ENCODE results near the gene C1orf87.
"Not testable (repeated sequence)": the region's sequence is repeated elsewhere in the genome, so short reads cannot be mapped to it uniquely, and the experiment has no call there.

Gene C1orf87

GRCh38 chr1:59972216-59972927 is 101.2 kb downstream of the C1orf87 start:
- no peak for TF ChIP-seq CTCF (IDR thresholded peaks at IDR 0.05; ENCODE audit: insufficient read depth, low read length, poor library complexity, severe bottlenecking)
- H3K4me3 ChIP-seq (replicated peaks; ENCODE audit: low read depth, low read length), result no peak overlapping the region
- DNase-seq (ENCODE audit: extremely low read depth, insufficient read length), result no peak
- no peaks in the 10 kb centered on the region; the same call in 1 of the 2 replicates for H3K27me3 ChIP-seq (replicated peaks; ENCODE audit: control insufficient read depth, insufficient read depth, low read length)
- no peaks in the 10 kb centered on the region for H3K36me3 ChIP-seq (ENCODE audit: control insufficient read depth, insufficient read depth, low read length)

- DNase-seq (ENCODE audit: extremely low read depth, insufficient read length), result peak; percentile 14
- Histone ChIP-seq H3K4me3 (replicated peaks; ENCODE audit: low read depth, low read length) (no peak overlapping the region), H3K27me3 (replicated peaks; ENCODE audit: control insufficient read depth, insufficient read depth, low read length) (no peaks in the 10 kb centered on the region; the same call in 1 of the 2 replicates), H3K36me3 (ENCODE audit: control insufficient read depth, insufficient read depth, low read length) (no peaks in the 10 kb centered on the region)
- TF ChIP-seq CTCF (IDR thresholded peaks at IDR 0.05; ENCODE audit: insufficient read depth, low read length, poor library complexity, severe bottlenecking), result peak; percentile 88
Measured at GRCh38 chr1:59971464-59971911, 102.1 kb downstream of the C1orf87 start.

GRCh38 chr1:59969542-59970175 is 103.9 kb downstream of the C1orf87 start:
- H3K4me3 ChIP-seq (replicated peaks; ENCODE audit: low read depth, low read length); H3K36me3 ChIP-seq (ENCODE audit: control insufficient read depth, insufficient read depth, low read length); H3K27me3 ChIP-seq (replicated peaks; ENCODE audit: control insufficient read depth, insufficient read depth, low read length); DNase-seq (ENCODE audit: extremely low read depth, insufficient read length): not testable (repeated sequence)

- DNase-seq (ENCODE audit: extremely low read depth, insufficient read length); H3K4me3 ChIP-seq (replicated peaks; ENCODE audit: low read depth, low read length); H3K27me3 ChIP-seq (replicated peaks; ENCODE audit: control insufficient read depth, insufficient read depth, low read length); H3K36me3 ChIP-seq (ENCODE audit: control insufficient read depth, insufficient read depth, low read length): not testable (repeated sequence)
Measured at GRCh38 chr1:59968746-59969145, 104.8 kb downstream of the C1orf87 start.

GRCh38 chr1:59967780-59968179 is 105.8 kb downstream of the C1orf87 start:
- no peaks in the 10 kb centered on the region for H3K36me3 ChIP-seq (ENCODE audit: control insufficient read depth, insufficient read depth, low read length)
- H3K4me3 ChIP-seq (replicated peaks; ENCODE audit: low read depth, low read length), result no peak overlapping the region
- DNase-seq (ENCODE audit: extremely low read depth, insufficient read length), result no peak
- no peaks in the 10 kb centered on the region for H3K27me3 ChIP-seq (replicated peaks; ENCODE audit: control insufficient read depth, insufficient read depth, low read length)
- no peak for TF ChIP-seq CTCF (IDR thresholded peaks at IDR 0.05; ENCODE audit: insufficient read depth, low read length, poor library complexity, severe bottlenecking)

- H3K27me3 ChIP-seq (replicated peaks; ENCODE audit: control insufficient read depth, insufficient read depth, low read length), result no peaks in the 10 kb centered on the region
- TF ChIP-seq CTCF (IDR thresholded peaks at IDR 0.05; ENCODE audit: insufficient read depth, low read length, poor library complexity, severe bottlenecking), result no peak
- DNase-seq (ENCODE audit: extremely low read depth, insufficient read length), result no peak
- H3K4me3 ChIP-seq (replicated peaks; ENCODE audit: low read depth, low read length), result no peak overlapping the region
- no peaks in the 10 kb centered on the region for H3K36me3 ChIP-seq (ENCODE audit: control insufficient read depth, insufficient read depth, low read length)
Measured at GRCh38 chr1:59967141-59967697, 106.4 kb downstream of the C1orf87 start.

All from GM06990 (cell line).